GM12872 (cell line): ENCODE results near the gene KIF6.

ENCODE experiments used
- TF ChIP-seq, protein P1 (sequence below): IDR thresholded peaks from 3 replicates; pipeline ENCODE4 v1.5.1; 2011; ENCODE audit warnings: low read depth, mild to moderate bottlenecking, low read length, moderate library complexity; ENCODE audit not compliant: insufficient read depth

The KIF6 gene

DNA sequence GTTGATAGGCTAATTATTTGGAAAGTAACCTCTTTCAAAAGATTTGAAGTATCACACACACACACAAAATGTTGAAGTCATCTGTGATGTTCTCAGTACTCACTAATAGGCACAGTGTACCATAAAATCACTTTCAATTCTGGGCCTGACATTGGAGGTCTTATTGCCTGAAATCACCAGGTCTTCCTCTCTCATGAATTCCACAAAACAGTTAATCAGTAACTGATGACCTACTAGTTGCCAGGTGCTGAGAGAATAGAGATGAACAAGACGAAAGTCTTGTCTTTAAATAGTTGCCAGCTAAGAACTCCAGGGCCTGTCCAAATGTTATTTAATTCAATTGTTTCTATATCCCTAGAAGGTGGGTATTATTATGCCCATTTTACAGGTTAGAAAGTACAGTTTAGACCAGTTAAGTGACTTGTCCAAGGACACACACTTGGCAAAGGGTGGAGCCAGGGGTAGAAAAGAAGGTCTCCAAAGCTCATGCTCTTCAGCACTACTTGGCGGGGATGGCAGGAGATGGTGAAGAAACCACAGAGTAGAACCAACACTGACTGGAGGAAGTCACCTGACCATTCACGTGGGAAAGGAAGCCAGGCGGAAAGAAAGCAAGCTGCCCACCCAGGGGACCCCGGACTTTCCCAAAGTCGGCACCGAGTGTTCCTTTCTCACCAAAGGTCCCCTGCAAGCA, 116.4 kb downstream of the KIF6 start:
- TF ChIP-seq, protein P1, sequence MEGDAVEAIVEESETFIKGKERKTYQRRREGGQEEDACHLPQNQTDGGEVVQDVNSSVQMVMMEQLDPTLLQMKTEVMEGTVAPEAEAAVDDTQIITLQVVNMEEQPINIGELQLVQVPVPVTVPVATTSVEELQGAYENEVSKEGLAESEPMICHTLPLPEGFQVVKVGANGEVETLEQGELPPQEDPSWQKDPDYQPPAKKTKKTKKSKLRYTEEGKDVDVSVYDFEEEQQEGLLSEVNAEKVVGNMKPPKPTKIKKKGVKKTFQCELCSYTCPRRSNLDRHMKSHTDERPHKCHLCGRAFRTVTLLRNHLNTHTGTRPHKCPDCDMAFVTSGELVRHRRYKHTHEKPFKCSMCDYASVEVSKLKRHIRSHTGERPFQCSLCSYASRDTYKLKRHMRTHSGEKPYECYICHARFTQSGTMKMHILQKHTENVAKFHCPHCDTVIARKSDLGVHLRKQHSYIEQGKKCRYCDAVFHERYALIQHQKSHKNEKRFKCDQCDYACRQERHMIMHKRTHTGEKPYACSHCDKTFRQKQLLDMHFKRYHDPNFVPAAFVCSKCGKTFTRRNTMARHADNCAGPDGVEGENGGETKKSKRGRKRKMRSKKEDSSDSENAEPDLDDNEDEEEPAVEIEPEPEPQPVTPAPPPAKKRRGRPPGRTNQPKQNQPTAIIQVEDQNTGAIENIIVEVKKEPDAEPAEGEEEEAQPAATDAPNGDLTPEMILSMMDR: no peak

DNA sequence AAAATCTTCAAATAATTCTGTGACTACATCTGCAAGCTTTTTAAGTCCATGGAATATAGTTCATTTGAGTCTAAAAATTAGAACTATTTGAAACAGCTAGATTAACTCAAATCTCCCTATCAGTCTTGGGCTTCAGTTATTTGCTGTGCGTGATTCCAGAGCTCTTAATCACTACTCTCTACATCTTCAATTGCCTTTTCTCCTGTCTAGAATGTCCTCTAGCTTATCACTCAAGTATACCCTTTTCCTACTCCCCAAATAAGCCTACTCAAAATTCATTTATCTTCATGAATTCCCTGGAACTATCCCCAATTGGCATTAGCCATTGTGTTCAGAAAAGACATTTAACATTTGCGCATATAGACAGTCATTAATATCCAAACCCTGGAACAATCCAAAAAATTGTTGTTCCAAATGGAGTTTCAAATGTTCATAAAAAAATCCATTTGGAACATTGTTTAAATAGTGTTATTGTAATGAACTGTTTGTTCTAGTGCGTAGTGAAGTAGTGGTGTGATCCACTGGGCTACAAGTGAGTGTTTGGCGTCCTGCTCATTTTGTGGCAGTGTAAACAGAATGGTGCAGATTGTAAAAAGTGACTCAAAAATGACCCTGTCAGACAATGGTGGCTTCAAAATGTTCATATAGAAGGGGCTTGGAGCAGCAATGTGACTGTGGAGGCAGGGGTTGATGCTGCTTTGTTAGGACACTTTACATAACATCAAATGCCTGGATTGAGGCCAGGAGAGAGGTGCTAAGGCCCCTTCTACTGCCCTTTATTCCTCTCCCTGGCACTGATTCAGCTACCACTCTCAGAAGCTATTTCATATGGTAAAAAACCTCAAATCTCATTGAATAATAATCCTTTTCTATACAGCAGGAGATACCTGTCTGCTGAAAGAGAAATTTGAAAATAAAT, 122.3 kb downstream of the KIF6 start:
- TF ChIP-seq, protein P1: no peak

DNA sequence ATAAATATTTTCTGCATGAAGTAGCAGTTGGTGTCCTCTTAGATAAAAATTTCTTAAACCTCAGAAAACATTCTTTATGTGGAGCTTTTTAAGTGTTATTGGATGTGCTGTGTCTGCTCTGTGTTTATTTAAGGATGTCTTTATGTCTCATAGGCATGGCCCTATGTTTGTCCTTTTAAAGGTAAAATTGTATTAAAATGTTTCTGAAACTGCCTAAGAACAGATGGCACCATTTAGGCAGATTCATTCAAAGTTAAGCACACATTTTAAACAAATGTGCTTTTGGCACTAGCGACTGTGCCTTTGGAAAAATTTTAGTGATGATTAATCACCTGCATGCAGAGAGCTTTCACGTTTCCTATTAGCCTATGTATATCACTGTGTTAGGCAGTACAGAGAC, 125.2 kb downstream of the KIF6 start:
- TF ChIP-seq, protein P1: no peak

DNA sequence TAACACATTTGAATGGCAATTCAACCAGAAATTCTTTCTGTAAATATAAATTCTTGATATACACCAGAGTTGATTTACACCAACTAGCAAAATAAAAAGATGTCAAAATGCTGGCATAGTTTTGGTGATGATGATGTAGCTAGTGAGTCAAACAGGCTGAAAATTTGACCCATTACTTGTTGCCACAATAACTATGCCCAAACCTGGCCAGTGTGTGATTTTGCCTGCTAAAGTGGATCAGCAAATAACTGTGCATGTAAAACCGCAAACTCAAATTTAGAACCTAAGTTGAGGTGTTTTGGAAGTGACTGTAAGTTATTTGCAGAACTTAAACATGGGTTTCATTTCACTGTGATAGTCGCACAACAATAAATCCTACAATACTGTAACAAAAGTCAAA, 125.9 kb downstream of the KIF6 start:
- TF ChIP-seq, protein P1: no peak

DNA sequence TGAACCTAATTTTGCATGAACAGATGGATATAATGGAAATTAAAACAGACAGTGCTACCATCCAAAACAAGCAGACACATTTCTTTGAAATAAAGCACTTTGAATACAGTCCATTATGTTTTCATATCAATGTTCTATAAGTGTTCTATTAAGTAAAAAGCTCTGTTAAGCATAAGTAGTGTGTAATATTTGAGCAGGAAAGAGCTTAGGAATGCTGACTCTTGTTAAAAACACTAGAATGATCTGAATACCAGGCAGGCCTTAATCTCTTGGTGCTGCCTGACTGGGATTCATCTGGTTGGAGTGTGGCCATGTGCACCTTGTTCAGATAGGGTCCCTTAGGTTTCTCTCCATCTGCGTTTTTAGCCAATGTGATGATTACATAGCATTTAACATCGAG, 130.9 kb downstream of the KIF6 start:
- TF ChIP-seq, protein P1: no peak

DNA sequence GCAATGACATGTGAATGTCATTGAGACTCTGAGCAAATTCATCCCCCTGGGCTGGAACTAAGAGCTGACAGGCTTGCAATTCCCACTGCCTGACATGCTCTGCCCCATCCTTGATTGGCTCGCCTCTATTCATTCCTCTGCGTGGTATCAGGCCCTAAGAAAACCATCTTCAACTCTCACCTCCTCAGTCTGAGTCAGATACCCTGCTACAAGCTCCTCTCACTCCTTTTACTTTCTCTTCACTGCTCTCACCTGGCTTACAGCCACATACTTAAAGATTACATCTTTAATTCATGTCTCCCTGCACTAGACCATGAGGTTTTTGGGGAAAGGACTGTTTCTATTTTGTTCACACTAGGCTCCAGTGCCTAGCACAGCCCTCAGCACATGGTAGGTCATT, 131.6 kb downstream of the KIF6 start:
- TF ChIP-seq, protein P1: no peak

DNA sequence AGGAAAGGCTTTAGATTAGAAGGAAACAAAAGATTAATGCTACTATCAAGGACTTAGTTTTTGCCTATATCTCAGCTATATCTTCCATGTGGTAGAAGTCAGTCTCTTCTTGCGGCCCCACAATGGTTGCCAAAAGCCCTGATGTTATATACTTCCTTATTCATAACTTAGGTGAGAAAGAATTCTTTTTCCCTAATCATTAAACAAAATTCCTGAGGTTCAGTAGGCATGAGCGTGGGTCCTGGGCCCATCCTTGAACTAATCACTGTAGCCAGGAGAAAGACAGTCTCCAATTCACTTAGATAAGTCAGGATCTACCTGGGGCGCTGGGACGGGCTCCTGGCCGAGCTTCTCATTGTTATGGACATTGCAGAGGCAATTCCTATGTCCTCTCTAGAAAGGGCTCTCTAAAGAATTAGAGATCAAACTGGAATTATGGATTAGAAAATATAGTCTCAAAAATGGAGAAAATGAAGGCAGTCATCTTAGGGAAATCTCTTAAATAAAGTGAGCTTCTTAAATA, 134.3 kb downstream of the KIF6 start:
- TF ChIP-seq, protein P1: no peak
